ENCODE data around the gene CFAP61.

GRCh38 chr20:20167698-20168097 lies 115.4 kb downstream of the CFAP61 start:
- no peak for TF ChIP-seq JUNB (IDR thresholded peaks at IDR 0.05; ENCODE audit: unreplicated experiment)
- TF ChIP-seq, protein P1, sequence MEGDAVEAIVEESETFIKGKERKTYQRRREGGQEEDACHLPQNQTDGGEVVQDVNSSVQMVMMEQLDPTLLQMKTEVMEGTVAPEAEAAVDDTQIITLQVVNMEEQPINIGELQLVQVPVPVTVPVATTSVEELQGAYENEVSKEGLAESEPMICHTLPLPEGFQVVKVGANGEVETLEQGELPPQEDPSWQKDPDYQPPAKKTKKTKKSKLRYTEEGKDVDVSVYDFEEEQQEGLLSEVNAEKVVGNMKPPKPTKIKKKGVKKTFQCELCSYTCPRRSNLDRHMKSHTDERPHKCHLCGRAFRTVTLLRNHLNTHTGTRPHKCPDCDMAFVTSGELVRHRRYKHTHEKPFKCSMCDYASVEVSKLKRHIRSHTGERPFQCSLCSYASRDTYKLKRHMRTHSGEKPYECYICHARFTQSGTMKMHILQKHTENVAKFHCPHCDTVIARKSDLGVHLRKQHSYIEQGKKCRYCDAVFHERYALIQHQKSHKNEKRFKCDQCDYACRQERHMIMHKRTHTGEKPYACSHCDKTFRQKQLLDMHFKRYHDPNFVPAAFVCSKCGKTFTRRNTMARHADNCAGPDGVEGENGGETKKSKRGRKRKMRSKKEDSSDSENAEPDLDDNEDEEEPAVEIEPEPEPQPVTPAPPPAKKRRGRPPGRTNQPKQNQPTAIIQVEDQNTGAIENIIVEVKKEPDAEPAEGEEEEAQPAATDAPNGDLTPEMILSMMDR (conservative IDR thresholded peaks at IDR 0.05; ENCODE audit: low read depth in 2 of 2) = no peak
- no peak for TF ChIP-seq EZH2phosphoT487 (IDR thresholded peaks at IDR 0.05; ENCODE audit: unreplicated experiment)
- TF ChIP-seq EZH2 (IDR thresholded peaks at IDR 0.05; ENCODE audit: low read depth, unreplicated experiment) = no peak
- TF ChIP-seq POLR2AphosphoS5 (IDR thresholded peaks at IDR 0.05; ENCODE audit: low read depth) = no peak
- no peak for TF ChIP-seq CREB1 (CRISPR knock-in tag; IDR thresholded peaks at IDR 0.05; ENCODE audit: low read depth)
- no peak for TF ChIP-seq REST (IDR thresholded peaks at IDR 0.05; ENCODE audit: unreplicated experiment)
- no peak for TF ChIP-seq ETS1 (IDR thresholded peaks at IDR 0.05)
- no peak for TF ChIP-seq ZNF114 (CRISPR knock-in tag; IDR thresholded peaks at IDR 0.05)

All from GM23338 (cell line).